ENCODE results near the gene CNTD1. TPM values are rescaled to one million over a fixed set of nuclear protein-coding genes. Genes with fewer than 3 reads are reported as not detected.

Gene CNTD1
- polyA plus RNA-seq, 2 of the 4 experiments (the other 2 are of a cell fraction): 0.06 to 0.10 TPM

DNA sequence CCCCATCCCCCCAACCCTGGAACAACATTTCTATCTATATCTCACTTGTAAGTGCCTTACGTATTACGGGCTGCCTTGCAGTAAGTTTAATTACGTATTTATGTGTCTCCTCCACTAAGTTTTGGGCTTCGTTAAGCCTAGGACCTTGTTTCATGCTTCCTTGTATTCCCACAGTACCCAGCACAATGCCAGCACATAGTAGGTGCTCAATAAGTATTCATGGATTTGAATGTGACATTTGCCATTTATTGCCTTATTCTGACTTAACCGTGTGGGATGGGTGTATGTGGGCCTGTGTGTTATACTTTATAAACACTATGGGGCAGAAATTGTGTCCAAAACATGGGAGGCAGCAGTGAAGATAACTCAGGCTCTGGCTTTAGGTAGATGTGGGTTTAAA is 6.1 kb upstream of the CNTD1 start:
- ATAC-seq (no peak; a peak in 1 of 6 replicates), FAIRE-seq (no peak), DNase-seq (ENCODE audit: low read depth in 1 of 2, low spot score in 1 of 2) (no peak)
- H3K4me3 ChIP-seq: no peak overlapping the region
- TF ChIP-seq TFCP2L1 (CRISPR knock-in tag; IDR thresholded peaks at IDR 0.05): no peak
- TF ChIP-seq, protein P1, sequence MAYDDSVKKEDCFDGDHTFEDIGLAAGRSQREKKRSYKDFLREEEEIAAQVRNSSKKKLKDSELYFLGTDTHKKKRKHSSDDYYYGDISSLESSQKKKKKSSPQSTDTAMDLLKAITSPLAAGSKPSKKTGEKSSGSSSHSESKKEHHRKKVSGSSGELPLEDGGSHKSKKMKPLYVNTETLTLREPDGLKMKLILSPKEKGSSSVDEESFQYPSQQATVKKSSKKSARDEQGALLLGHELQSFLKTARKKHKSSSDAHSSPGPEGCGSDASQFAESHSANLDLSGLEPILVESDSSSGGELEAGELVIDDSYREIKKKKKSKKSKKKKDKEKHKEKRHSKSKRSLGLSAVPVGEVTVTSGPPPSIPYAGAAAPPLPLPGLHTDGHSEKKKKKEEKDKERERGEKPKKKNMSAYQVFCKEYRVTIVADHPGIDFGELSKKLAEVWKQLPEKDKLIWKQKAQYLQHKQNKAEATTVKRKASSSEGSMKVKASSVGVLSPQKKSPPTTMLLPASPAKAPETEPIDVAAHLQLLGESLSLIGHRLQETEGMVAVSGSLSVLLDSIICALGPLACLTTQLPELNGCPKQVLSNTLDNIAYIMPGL (CRISPR knock-in tag; IDR thresholded peaks at IDR 0.05; ENCODE audit: borderline replicate concordance): no peak
- TF ChIP-seq, protein P2, sequence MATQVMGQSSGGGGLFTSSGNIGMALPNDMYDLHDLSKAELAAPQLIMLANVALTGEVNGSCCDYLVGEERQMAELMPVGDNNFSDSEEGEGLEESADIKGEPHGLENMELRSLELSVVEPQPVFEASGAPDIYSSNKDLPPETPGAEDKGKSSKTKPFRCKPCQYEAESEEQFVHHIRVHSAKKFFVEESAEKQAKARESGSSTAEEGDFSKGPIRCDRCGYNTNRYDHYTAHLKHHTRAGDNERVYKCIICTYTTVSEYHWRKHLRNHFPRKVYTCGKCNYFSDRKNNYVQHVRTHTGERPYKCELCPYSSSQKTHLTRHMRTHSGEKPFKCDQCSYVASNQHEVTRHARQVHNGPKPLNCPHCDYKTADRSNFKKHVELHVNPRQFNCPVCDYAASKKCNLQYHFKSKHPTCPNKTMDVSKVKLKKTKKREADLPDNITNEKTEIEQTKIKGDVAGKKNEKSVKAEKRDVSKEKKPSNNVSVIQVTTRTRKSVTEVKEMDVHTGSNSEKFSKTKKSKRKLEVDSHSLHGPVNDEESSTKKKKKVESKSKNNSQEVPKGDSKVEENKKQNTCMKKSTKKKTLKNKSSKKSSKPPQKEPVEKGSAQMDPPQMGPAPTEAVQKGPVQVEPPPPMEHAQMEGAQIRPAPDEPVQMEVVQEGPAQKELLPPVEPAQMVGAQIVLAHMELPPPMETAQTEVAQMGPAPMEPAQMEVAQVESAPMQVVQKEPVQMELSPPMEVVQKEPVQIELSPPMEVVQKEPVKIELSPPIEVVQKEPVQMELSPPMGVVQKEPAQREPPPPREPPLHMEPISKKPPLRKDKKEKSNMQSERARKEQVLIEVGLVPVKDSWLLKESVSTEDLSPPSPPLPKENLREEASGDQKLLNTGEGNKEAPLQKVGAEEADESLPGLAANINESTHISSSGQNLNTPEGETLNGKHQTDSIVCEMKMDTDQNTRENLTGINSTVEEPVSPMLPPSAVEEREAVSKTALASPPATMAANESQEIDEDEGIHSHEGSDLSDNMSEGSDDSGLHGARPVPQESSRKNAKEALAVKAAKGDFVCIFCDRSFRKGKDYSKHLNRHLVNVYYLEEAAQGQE (IDR thresholded peaks at IDR 0.05): no peak
- TF ChIP-seq RAD21 (conservative IDR thresholded peaks at IDR 0.05 in 1 of 2, IDR thresholded peaks at IDR 0.05 in 1 of 2): no peak
- TF ChIP-seq EHF (CRISPR knock-in tag; IDR thresholded peaks at IDR 0.05): no peak
- TF ChIP-seq MAFK (IDR thresholded peaks at IDR 0.05; ENCODE audit: partially characterized antibody): no peak
- TF ChIP-seq POLR2A (IDR thresholded peaks at IDR 0.05; ENCODE audit: low read length): no peak
- no peak for TF ChIP-seq SMC3 (IDR thresholded peaks at IDR 0.05)
- TF ChIP-seq, protein P3, sequence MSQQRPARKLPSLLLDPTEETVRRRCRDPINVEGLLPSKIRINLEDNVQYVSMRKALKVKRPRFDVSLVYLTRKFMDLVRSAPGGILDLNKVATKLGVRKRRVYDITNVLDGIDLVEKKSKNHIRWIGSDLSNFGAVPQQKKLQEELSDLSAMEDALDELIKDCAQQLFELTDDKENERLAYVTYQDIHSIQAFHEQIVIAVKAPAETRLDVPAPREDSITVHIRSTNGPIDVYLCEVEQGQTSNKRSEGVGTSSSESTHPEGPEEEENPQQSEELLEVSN (IDR thresholded peaks at IDR 0.05; ENCODE audit: borderline replicate concordance, low read depth): no peak
- TF ChIP-seq ZFP36 (IDR thresholded peaks at IDR 0.05; ENCODE audit: borderline replicate concordance, partially characterized antibody): no peak
- no peak for TF ChIP-seq MYC (IDR thresholded peaks at IDR 0.05; ENCODE audit: borderline replicate concordance, low read length)
- no peak for TF ChIP-seq NR3C1 (IDR thresholded peaks at IDR 0.05)
- no peak for TF ChIP-seq HDAC2 (IDR thresholded peaks at IDR 0.05)
- no peak for TF ChIP-seq NFE2L2 (conservative IDR thresholded peaks at IDR 0.05; ENCODE audit: low read length)
- TF ChIP-seq HOXB13 (CRISPR knock-in tag; IDR thresholded peaks at IDR 0.05; ENCODE audit: low read depth): no peak
- TF ChIP-seq, protein P4, sequence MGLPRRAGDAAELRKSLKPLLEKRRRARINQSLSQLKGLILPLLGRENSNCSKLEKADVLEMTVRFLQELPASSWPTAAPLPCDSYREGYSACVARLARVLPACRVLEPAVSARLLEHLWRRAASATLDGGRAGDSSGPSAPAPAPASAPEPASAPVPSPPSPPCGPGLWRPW (IDR thresholded peaks at IDR 0.05): no peak
- TF ChIP-seq, protein P5, sequence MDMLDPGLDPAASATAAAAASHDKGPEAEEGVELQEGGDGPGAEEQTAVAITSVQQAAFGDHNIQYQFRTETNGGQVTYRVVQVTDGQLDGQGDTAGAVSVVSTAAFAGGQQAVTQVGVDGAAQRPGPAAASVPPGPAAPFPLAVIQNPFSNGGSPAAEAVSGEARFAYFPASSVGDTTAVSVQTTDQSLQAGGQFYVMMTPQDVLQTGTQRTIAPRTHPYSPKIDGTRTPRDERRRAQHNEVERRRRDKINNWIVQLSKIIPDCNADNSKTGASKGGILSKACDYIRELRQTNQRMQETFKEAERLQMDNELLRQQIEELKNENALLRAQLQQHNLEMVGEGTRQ (IDR thresholded peaks at IDR 0.05): no peak
- TF ChIP-seq NPAS2 (CRISPR knock-in tag; IDR thresholded peaks at IDR 0.05; ENCODE audit: borderline replicate concordance): no peak
- TF ChIP-seq, protein P6, sequence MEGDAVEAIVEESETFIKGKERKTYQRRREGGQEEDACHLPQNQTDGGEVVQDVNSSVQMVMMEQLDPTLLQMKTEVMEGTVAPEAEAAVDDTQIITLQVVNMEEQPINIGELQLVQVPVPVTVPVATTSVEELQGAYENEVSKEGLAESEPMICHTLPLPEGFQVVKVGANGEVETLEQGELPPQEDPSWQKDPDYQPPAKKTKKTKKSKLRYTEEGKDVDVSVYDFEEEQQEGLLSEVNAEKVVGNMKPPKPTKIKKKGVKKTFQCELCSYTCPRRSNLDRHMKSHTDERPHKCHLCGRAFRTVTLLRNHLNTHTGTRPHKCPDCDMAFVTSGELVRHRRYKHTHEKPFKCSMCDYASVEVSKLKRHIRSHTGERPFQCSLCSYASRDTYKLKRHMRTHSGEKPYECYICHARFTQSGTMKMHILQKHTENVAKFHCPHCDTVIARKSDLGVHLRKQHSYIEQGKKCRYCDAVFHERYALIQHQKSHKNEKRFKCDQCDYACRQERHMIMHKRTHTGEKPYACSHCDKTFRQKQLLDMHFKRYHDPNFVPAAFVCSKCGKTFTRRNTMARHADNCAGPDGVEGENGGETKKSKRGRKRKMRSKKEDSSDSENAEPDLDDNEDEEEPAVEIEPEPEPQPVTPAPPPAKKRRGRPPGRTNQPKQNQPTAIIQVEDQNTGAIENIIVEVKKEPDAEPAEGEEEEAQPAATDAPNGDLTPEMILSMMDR (IDR thresholded peaks at IDR 0.05): no peak
- TF ChIP-seq FOSB (CRISPR knock-in tag; IDR thresholded peaks at IDR 0.05): no peak
- H3K4me2 ChIP-seq: no peak overlapping the region
- H3K27ac ChIP-seq: no peak overlapping the region
- H3K9me3 ChIP-seq: no peaks in the 10 kb centered on the region
- 70% methylated on average over 5 of the region's 5 CpGs for WGBS (ENCODE audit: missing lambda C conversion rate)
- ChIA-PET POLR2A (no interaction called here), CTCF (interaction anchor here (1.1 to 24.6 kb wide), 4 partner anchors 9 to 27 kb away, joined by 3 to 336 read pairs (median 6); partner anchors contain the start of genes BECN1 and VPS25)
- peaks cover 11% of the 10 kb centered on the region for H3K4me1 ChIP-seq

Data from A549 (cell line).